Peyer's patch (tissue), 4 donors: ENCODE results near the gene CHAF1B. TPM values are rescaled to one million over a fixed set of nuclear protein-coding genes. Genes with fewer than 3 reads are reported as not detected.

Experiments
- DNase-seq, 3 donors: peaks; one replicate each; pipeline ENCODE4 v3.0.0-alpha.2; 2017 to 2019
- H3K27ac ChIP-seq, 4 donors: fragments of 200-600 bp; sonication (generic); one replicate each; pipeline ENCODE4 v1.5.1; 2016 to 2019
- H3K27me3 ChIP-seq, 2 donors: fragments of 200-600 bp; sonication (generic); one replicate each; pipeline ENCODE4 v1.5.1; 2019
- H3K36me3 ChIP-seq, 3 donors: fragments of 200-600 bp; sonication (generic); one replicate each; pipeline ENCODE4 v1.5.1; 2016 to 2019
- H3K4me1 ChIP-seq, 4 donors: fragments of 200-600 bp; sonication (generic); one replicate each; pipeline ENCODE4 v1.5.1; 2016 to 2019
- H3K4me3 ChIP-seq, 4 donors: fragments of 200-600 bp; sonication (generic); 1 replicate in 3 of 4; 2 replicates in 1 of 4; pipeline ENCODE4 v1.5.1; 2016 to 2019; ENCODE audit warnings: mild to moderate bottlenecking in 1 of 4
- H3K9me3 ChIP-seq, 4 donors: fragments of 200-600 bp; sonication (generic); one replicate each; pipeline ENCODE4 v1.5.1; 2016 to 2019; ENCODE audit warnings: mild to moderate bottlenecking in 1 of 4
- POLR2A ChIP-seq, 2 donors: fragments of 450-650 bp; IDR thresholded peaks; one replicate each; pipeline ENCODE4 v1.5.1; 2017; ENCODE audit warnings: antibody characterized with exemption in 2 of 2, mild to moderate bottlenecking in 2 of 2, moderate library complexity in 2 of 2
- total RNA-seq, 4 donors: library from RNA; depleted of rRNA; stranded (reverse); fragments of >200 nt; gene quantifications; one replicate each; pipeline ENCODE4 v1.1.0, GENCODE V29; 2016
- TF ChIP-seq, protein P1 (sequence below), 6 experiments: fragments of 450-650 bp in 4 of 6; fragments of 200-600 bp in 2 of 6; sonication (generic) in 1 of 6; IDR thresholded peaks; one replicate each; pipeline ENCODE4 v1.5.1; 2017 to 2019; ENCODE audit warnings: antibody characterized with exemption in 6 of 6, mild to moderate bottlenecking in 3 of 6, moderate library complexity in 1 of 6

Gene CHAF1B
- total RNA-seq, 4 donors from 2014 or later: 0.85 to 11.6 (median 1.3) TPM

- no peaks in the 10 kb centered on the region for H3K9me3 ChIP-seq
- H3K4me3 ChIP-seq: no peak overlapping the region
- TF ChIP-seq, protein P1, sequence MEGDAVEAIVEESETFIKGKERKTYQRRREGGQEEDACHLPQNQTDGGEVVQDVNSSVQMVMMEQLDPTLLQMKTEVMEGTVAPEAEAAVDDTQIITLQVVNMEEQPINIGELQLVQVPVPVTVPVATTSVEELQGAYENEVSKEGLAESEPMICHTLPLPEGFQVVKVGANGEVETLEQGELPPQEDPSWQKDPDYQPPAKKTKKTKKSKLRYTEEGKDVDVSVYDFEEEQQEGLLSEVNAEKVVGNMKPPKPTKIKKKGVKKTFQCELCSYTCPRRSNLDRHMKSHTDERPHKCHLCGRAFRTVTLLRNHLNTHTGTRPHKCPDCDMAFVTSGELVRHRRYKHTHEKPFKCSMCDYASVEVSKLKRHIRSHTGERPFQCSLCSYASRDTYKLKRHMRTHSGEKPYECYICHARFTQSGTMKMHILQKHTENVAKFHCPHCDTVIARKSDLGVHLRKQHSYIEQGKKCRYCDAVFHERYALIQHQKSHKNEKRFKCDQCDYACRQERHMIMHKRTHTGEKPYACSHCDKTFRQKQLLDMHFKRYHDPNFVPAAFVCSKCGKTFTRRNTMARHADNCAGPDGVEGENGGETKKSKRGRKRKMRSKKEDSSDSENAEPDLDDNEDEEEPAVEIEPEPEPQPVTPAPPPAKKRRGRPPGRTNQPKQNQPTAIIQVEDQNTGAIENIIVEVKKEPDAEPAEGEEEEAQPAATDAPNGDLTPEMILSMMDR (IDR thresholded peaks at IDR 0.05): no peak
- TF ChIP-seq POLR2A (IDR thresholded peaks at IDR 0.05): no peak
- H3K27ac ChIP-seq: no peak overlapping the region
- H3K36me3 ChIP-seq: no peaks in the 10 kb centered on the region
- no peak for DNase-seq
- H3K4me1 ChIP-seq: no peaks in the 10 kb centered on the region
- H3K27me3 ChIP-seq: no peaks in the 10 kb centered on the region
Measured at GRCh38 chr21:36461277-36461917, 76.2 kb downstream of the CHAF1B start.

- no peak overlapping the region for H3K27ac ChIP-seq
Measured at GRCh38 chr21:36461918-36462486, 76.8 kb downstream of the CHAF1B start.

GRCh38 chr21:36463204-36463603, 78.0 kb downstream of the CHAF1B start:
- Histone ChIP-seq H3K27ac (no peak overlapping the region), H3K4me3 (no peak overlapping the region), H3K36me3 (no peaks in the 10 kb centered on the region), H3K27me3 (no peaks in the 10 kb centered on the region), H3K4me1 (no peaks in the 10 kb centered on the region), H3K9me3 (no peaks in the 10 kb centered on the region)
- no peak for DNase-seq
- TF ChIP-seq POLR2A (IDR thresholded peaks at IDR 0.05): no peak
- TF ChIP-seq, protein P1 (IDR thresholded peaks at IDR 0.05): no peak

More at GRCh38 chr21:36461918-36462486, 76.8 kb downstream of the CHAF1B start:
- Histone ChIP-seq H3K9me3 (no peaks in the 10 kb centered on the region), H3K36me3 (no peaks in the 10 kb centered on the region), H3K4me1 (no peaks in the 10 kb centered on the region), H3K27me3 (no peaks in the 10 kb centered on the region), H3K4me3 (no peak overlapping the region)
- TF ChIP-seq, protein P1 (IDR thresholded peaks at IDR 0.05): no peak
- TF ChIP-seq POLR2A (IDR thresholded peaks at IDR 0.05): no peak
- DNase-seq: no peak

GRCh38 chr21:36463991-36464390, 78.8 kb downstream of the CHAF1B start:
- no peak for TF ChIP-seq POLR2A (IDR thresholded peaks at IDR 0.05)
- TF ChIP-seq, protein P1 (IDR thresholded peaks at IDR 0.05): no peak
- no peak overlapping the region for H3K4me3 ChIP-seq
- DNase-seq: no peak
- H3K9me3 ChIP-seq: no peaks in the 10 kb centered on the region
- H3K27ac ChIP-seq: no peak overlapping the region
- no peaks in the 10 kb centered on the region for H3K36me3 ChIP-seq
- H3K27me3 ChIP-seq: no peaks in the 10 kb centered on the region
- no peaks in the 10 kb centered on the region for H3K4me1 ChIP-seq

GRCh38 chr21:36464590-36464989, 79.4 kb downstream of the CHAF1B start:
- TF ChIP-seq, protein P1 (IDR thresholded peaks at IDR 0.05): no peak
- TF ChIP-seq POLR2A (IDR thresholded peaks at IDR 0.05): no peak
- Histone ChIP-seq H3K27ac (no peak overlapping the region), H3K36me3 (no peaks in the 10 kb centered on the region), H3K27me3 (no peaks in the 10 kb centered on the region), H3K4me1 (no peaks in the 10 kb centered on the region), H3K9me3 (no peaks in the 10 kb centered on the region), H3K4me3 (no peak overlapping the region)
- DNase-seq: no peak
